GM18499 (cell line): ENCODE results near the gene WLS.

Experiments used
- ATAC-seq: cut with Tn5 transposase; IDR thresholded peaks from one replicate; pipeline ENCODE4 v1.9.1; 2021; ENCODE audit warnings: moderate number of reproducible peaks; ENCODE audit not compliant: insufficient read depth, unreplicated experiment

Gene WLS

DNA sequence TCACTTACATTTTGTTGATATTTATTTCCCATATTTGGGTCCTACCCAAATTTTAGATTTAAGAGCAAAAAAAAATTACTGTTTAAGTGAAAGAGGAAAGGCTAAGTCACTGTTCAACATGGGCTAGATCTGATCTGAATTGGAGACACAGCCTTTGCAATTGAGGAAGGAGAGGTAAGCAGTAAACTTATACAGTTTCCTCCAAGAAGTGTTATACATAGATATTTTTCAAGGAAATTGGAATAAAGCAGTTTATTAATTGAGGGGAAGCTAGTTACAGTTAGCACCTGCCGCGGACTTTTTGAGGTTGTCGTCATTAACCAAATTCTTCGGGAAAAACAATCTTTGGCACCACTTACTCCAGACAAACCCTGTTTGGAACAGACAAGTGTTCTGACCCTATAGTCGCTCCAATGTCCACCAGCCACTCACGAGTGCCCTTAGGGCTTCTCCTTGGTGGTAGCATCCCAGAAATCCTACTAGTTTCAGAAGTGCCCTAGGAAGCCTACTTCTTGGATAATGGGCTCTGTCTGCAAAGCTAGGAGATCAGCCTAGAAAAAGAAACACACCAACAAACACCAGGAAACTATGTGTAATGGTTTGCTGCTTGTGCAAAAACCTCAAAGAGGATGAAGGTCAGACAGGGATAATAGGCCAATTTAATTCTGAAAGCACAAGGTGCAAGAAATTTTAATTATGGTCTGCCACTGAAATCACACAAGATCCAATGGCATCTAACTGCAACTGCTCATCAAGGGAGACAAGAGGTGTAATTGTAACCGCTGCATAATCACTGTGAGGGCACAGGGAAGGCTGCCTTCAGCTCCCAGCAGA, 2.5 kb downstream of the WLS start:
- ATAC-seq: no peak

DNA sequence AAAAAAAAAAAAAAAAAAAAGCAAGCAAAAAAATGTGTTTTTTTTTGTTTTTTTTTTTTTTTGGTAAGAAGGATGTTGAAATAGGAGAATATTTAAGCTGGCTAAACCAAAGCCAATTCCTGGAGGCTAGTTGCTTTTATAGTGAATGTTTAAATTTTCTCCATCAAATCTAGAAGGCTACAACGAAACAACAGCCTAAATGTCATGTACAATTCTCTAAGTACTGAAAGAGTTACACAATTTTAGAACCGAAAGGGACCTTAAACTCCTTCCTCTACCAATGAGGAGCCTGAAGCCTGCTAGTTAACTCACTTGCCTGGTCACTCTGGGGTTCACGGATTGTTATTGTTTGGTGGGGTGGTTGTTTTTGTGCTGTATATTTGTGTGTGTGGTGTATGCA, 3.5 kb downstream of the WLS start:
- no peak for ATAC-seq

DNA sequence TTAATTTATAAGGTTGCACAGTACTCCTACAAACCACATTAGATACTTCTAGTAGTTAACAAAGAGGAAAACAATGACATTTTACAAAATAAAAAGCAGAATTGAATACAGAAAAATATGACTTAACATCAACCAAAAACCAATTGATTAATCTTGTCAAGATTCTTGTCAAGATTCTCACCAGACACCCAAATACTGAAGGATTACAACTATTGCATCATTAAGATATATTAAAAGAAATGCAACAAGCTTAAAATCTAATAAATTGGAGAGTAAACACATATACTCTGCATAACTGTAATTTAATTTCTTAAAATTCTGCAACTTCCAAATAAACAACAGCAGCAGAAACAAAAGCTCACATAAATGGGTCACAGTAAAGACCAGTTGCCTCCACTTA, 4.7 kb downstream of the WLS start:
- ATAC-seq: no peak

DNA sequence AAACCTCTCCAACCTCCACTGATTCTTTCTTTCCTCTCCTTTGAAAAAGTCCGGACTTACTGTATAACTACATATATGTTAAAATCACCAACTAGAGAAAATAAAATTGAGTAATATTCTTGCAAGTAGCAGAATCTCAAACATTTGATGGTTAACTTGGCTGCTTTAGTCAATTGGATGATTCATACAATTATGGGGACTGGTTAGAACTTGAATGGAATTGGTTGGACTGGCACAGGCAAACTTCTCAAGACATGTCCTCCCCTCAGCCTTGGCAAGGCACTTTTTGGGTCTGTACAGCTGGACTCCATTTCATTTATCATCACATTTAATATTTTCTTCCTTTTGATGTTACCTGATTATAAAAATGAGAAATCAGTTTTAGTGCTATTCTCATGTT, 6.5 kb downstream of the WLS start:
- ATAC-seq: no peak

DNA sequence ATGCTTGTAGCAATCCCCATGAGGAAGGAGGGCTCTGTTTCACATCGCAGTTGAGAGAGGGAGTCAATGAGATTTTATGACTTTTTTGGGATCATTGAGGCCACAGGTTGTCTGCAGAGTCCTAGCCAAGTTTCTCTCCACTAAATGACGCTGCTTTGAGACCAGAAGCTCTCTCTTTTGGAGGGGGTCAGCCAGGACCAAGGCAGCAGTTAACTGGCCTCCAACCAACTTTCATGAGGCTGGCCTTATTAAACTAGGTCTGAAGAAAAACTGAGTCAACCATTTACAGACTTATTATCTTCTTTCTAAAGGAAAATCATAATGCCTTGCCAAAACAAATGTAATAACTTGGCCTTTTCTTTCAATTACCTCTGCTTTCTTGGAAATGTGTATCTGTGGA, 8.6 kb downstream of the WLS start:
- ATAC-seq: no peak

DNA sequence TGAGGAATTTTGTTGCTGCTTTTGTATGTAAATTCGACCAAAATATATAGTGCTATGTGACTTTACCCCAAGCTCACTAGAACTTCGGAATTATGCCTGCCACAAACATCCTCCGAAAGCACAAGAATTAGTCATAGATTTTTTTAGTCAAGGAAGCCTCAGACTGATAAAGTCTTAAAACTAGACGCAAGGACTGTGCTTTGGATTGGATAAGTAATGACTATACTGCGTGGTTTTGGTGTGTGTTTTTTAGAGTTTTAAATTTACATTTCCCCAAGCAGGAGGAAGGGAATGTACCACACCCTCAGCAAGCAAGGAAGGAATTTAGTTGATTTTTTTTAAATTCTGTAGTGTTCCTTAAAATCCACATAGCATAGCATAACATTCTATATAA, 10.3 kb downstream of the WLS start:
- no peak for ATAC-seq

DNA sequence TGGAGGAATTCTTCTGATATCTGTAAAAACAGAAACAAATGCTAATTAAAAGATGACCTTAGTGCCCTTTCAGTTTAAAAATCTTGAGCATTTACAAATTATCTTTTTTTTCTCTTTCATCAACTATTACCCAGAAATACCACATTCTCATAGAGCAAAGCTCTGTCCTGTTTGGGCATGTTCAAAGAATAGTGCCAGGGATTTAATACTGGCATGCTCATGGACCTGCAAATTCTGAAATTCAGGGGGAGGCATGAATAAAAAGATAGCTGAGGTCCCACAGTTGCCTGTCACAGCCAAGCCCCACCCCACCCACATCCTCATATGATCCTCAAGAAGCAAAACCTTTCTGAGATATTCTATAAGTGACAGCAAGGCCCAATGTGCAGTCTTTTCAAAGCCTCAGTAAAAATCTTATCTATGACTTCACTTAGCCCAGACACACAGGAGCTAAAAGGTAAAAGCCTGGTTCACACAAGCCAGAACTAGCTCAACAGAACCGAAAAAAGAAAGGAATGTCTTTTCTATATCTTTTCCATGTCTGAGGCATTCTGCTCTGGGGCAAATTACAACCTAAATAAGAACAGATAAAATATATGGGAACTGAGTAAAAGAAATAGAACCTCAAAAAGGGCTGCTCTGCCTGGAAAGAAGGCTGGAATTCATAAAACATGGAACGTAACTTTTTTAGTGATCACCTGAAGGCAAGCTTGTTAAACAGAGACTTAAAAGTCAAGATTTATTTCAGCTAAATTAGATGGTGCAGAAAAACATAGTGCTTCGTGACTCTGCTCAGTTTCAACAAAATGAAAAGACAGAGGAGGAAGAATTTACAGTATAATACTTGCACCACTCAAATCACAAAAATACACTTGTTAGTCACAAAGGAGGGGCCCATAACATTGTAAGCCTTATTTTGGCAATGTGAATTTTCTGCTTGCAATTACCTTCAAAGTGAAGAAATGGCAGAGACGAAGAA, 11.0 kb downstream of the WLS start:
- no peak for ATAC-seq

DNA sequence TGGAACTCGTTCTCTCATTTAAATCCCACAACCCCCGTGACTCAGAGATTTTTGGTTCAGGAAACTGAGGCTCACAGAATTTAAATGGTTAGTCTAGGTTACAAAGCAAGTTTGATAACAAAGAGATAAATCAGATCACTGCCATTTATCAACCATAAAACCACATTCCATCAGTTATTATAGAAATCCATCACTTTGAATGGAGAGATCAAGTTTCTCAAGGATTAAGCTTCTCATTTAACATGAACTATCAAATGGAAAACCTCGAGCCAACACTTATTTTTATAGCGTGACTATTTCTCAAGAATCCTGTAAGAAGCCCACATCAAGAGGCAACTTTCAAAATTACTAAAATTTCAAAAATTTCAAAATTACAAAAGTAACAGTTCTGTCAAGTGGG, 11.9 kb downstream of the WLS start:
- ATAC-seq: no peak

DNA sequence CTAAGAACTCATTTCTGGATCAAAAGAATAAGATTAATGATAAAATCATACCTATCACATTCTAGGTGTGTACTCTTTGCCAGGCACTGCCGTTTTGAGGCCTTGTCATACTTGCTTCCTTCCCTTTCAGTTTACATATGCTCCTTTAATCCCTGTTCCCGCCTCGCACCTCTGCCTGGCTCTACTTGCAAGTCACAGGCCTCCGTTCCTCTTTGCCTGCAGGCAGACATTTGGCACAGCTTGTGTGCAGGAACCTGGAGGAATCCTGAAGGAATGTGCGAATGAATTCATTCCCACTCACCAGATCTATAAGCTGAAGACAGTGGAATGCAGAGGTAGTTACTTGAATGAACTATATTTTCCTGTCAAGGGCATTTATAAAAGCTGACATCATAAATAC, 13.8 kb downstream of the WLS start:
- ATAC-seq: no peak

DNA sequence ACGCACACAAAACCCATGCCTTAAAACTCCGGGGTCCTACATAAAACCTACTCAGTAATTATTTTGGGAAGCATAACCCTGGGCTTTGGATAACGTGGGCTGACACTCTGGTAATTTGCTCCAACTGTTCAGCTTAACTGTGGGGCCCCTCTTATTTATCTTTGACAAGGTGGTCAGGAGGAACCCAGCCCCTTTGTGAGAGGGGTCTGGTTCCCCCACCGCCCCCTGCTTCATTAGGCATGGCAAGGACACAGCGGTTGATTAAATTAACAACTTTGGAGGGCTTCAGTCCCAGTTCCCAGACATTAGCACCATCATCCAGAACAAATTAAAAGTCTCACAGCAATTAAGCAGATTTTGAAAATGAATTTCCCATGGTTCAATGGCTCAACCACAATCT, 14.7 kb downstream of the WLS start:
- no peak for ATAC-seq

DNA sequence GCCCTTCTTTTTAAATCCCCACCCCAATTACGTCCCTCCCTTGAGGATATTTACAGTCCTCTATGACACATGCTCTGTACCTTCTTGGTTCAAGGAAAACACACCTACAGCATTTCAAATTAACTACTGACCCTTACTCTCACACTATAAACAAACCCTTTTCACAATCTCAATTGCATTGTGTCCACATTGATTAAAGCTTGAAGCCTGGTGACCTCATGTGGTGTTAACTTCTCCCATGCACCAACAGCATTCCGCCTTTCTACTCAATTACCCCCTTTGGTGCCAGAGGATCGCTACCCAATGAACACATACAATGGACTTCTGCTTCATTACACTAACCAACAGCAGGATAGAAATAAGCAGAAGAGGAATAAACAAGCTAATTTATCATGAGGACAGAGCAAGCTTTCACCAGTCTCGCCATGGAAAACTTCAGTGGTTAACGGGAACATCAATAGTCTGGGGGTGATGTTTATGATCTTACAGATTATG, 15.2 kb downstream of the WLS start:
- ATAC-seq: no peak

DNA sequence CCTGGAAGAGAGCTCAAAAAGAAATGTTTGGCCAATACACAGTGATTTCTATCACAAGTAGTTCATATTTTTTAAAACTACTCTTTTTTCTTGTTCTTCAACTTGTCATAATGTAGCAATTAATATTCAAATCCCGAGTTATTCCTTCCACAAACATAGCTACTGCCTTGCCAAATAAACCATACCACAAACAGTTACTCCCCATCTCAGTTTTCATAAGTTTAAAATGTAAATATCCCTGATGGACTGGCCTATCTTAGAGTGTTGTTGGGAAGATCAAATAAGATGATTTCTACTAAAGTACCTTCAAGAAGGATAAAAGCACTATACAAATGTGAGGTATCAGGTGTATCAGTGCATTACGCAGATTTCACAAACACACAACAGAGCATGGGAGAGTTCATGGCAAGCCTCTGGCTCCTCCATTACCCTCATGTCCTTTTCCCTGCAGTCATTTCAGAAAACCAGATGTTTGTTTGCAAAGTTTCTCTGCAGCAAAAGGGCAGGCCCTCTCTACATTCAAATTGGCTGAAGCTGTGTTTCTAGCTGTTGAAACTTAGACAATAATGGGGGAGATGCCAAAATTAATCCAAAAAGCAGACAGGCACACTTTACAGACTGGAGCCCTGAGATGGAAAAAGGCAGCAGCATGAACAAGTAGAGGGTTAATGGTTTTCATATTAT, 16.1 kb downstream of the WLS start:
- ATAC-seq: no peak

DNA sequence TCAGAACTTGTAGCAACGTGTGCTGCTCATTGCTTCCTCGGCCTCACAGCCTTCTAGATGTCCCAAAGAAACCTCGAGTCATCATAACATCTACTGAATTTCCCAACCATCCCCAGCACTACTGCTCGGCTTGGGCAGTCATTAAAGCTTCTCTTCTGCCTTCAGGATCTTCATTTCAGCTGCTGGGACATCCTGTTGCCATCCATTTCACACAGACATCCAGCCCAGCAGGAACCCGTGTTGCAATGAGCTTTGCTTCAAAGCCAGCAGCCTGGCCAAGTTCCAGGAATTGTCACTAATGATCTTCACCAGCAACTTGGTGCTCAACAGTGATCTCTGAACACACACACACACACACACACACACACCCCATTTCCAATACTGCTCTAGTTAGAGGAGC, 18.5 kb downstream of the WLS start:
- no peak for ATAC-seq

DNA sequence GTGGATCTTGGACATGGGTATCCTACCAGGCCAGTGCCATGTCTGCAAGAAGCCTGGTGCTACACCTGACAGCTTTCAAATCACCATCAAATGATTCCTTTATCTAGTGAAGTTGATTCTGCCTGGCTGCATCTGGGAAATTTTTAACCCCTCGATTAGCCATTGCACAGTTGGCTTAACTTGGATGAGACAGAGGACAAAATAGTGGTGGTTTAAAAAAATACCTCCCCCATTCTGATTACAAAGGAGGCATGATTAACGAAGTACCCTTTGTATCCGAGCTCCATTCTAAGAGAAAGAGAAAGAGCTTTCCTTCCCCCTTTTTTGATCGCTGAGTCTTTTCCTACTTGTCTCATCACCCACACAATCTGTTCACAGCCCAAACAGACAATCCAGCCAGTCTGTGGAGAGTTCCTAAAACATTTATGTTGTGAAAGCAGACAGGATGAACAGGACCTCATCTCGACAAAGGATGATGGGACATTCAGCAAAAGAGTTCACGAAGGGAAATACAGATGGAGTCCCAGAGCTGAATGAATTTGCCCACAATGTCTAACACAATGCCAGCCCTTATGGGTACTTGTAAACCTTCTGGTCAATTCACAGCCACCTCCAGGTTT, 20.5 kb downstream of the WLS start:
- ATAC-seq: no peak

DNA sequence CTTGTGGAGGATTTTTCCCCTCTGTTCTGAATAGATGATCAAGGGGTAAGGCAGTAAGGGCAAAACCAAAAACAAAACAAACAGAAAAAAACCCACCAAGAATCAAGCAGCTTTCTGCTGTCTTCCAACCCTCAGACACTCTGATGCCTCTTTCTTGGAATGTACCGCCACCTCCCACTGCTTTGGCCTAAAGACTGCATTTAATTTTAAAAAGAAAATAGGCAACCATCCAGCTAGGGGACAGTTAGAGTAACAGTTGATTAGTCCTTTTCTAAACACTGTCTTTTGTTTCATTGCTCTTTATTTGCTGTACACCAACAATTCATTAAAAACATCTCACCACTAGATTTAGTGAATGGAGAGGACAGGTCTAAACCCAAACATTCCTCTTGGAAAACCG, 21.5 kb downstream of the WLS start:
- ATAC-seq: no peak

DNA sequence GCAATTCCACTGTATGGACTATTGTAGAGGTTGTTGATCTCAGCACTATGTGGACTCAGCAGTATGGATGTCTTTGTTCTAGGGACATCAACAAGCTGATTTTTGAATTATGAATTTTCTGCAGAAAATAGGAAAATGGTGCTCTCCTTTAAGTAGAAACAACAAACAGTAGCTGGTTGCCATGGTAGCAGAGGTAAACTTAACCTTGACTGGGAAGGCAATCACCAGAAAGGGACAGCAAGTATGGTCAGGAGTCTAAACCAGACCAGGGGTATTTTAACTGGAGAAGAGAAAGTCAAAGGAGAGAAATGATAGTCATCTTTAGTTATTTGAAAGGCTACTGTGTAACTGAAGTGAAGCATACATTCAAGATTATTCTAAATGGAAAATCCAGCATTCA, 22.3 kb downstream of the WLS start:
- ATAC-seq: no peak

DNA sequence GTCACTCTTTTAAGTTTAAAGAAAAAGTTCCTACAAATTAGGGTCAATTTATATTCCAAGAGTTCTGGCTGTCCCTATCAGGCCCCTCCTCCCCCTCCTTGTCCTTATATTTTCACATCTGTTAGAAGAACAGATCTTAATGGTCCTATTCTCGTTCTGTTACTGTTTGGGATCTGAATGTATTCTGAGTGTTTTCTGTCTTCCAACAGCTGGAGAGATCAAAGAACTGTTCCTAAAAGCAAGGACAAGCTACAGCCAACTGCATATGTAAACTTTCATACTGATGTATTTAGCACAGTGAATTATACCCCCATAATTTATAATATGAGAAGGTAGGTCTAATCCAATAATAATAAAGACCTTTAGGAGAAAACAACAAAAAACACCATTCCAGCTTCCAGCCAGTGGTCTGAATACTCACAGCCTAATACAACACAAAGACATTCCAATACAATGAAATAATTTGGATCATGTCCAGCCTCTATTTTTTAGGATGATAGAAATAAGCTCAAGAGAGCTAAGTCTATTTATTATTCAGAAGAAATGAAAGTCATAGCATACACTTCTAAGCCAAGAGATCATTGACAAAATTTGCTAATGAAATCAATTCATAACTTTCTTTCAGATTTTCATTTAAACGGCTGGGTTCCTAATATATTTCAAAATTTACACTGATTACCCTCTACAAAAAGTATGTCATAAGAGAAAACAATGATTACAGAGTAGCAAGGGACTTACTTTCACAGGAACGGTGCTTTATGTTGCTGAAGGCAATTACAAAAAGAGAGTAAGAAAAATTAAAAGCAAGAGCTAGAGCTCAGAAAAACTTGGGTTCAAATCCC, 25.3 kb downstream of the WLS start:
- no peak for ATAC-seq

DNA sequence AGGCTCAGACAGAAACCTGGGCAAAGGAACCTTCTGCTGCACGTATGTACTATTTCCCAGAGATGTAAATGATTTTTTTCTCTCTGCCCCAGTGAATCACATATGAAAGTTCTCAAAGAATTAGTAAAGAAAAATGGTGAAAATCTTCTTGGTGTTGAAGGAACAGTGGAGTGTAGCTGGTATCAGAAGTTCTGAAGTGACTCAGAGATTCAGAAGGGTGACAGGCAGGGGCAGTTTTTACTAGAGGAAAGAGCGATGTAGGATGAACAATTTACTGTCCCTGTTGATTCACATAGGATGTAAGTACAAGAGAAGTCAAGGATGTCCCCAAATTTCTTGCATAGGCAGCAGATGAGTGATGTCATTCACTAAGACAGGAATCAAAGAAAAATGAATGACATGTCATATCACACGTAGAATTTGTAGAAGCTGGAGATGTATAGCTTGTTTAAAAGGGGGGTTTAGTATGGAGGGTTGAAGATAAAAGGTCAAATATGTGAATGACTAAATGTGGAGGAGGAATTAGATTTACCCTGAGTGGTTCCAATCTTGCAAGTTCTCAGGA, 26.4 kb downstream of the WLS start:
- no peak for ATAC-seq

DNA sequence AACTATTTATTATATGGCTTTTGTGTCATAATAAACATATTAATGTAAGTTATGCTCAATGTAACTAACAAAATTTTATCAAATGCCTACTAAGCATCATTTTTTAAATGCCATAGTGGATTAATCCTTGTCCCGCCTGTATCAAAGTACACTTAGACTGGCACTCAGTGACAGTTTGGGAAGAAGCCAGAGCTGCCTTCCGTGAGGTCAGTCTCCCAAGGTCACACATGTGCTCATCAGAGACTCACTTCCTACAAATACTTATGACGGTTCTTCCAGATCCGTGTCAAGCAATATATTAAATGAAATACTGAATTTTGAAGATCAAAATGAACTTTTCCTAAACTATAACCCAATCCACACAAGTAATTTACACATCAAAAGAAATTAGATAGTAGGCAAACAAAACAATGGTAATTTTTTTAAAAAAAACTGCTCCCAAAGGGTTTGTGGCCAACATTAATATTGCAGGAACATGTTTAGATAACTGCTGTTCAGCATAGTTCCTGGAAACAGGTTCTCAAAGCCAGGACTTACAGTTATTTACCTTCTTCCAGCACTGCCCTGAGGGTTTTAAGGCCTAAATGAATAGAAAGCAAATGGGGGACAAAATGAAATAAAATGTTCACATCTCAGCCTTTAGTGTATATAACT, 27.2 kb downstream of the WLS start:
- ATAC-seq: no peak
